ENCODE results near the gene CCNL2. TPM values are rescaled to one million over a fixed set of nuclear protein-coding genes. Genes with fewer than 3 reads are reported as not detected.
"Not testable (repeated sequence)": the region's sequence is repeated elsewhere in the genome, so short reads cannot be mapped to it uniquely, and the experiment has no call there.

CCNL2 gene
- total RNA-seq: 134 and 136 TPM in 2 replicates

- TF ChIP-seq, protein P1, sequence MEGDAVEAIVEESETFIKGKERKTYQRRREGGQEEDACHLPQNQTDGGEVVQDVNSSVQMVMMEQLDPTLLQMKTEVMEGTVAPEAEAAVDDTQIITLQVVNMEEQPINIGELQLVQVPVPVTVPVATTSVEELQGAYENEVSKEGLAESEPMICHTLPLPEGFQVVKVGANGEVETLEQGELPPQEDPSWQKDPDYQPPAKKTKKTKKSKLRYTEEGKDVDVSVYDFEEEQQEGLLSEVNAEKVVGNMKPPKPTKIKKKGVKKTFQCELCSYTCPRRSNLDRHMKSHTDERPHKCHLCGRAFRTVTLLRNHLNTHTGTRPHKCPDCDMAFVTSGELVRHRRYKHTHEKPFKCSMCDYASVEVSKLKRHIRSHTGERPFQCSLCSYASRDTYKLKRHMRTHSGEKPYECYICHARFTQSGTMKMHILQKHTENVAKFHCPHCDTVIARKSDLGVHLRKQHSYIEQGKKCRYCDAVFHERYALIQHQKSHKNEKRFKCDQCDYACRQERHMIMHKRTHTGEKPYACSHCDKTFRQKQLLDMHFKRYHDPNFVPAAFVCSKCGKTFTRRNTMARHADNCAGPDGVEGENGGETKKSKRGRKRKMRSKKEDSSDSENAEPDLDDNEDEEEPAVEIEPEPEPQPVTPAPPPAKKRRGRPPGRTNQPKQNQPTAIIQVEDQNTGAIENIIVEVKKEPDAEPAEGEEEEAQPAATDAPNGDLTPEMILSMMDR (IDR thresholded peaks at IDR 0.05; ENCODE audit: insufficient read depth, low read length, poor library complexity, severe bottlenecking): peak; percentile 54
- peak within 1 kb of the TSS; percentile 96 for H3K4me3 ChIP-seq (ENCODE audit: low read depth, low read length)
- H3K36me3 ChIP-seq (ENCODE audit: control insufficient read depth, insufficient read depth, low read length): peaks cover 10% of the 10 kb centered on the region
- H3K27me3 ChIP-seq (ENCODE audit: control insufficient read depth, insufficient read depth, low read length): no peaks in the 10 kb centered on the region
- DNase-seq (ENCODE audit: low read depth): peak; percentile 84
Measured at GRCh38 chr1:1399187-1399871, at the start of gene CCNL2. Gene CCNL2 (minus strand): TSS chr1:1399335. CDS start chr1:1399306, 29 bp downstream.

DNA sequence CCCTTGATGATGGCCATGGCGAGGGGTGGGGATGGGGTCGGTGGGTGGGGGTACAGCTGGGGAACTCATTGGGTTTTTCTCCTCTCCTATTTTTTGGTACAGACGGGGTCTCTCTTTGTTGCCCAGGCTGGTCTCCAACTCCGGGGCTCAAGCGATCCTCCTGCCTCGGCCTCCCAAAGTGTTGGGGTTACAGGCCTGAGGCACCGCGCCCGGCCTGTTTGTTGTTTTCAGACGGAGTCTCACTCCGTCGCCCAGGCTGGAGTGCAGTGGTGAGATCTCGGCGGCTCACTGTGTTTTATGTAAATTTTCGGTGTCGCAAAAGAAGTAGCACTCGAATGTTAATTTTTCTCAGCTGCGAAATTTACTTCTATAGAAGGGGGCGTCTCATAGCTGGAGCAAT is 47.5 kb upstream of the CCNL2 start:
- not testable (repeated sequence) for DNase-seq (ENCODE audit: low read depth); H3K36me3 ChIP-seq (ENCODE audit: control insufficient read depth, insufficient read depth, low read length); H3K4me3 ChIP-seq (ENCODE audit: low read depth, low read length); H3K27me3 ChIP-seq (ENCODE audit: control insufficient read depth, insufficient read depth, low read length)

DNA sequence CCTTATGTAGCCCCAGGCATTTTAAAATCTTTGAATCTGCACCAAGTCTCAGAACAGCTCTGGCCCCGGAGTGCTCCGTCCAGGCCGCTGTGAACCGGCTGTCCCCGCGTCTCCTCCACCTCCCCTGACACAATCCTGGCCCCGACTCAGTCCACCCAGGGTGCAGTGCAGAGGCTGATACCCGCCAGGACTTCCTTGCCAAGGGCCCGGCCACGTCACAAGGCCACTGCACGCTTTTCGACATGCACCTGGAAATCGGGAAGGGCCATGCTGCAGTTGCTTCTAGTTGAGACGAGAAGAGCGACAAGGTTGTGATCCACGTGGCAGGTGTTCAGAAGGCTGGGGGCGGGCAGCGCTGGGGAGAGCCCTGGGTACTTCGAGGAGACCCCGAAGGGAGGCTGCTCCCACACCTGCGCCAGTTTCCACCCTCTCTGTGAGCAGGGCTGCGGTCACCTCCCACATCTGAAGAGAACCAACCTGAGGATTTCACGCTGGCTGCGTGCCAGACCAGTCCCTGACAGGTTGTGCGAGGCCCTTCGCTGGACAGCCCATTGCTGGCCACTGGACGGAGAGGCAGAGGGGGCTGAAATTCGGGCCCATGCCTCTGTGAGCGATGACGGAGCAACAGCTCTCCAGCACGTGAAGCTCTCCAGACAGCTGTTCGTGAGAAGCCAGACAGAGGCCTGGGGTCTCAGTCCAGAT is 43.1 kb upstream of the CCNL2 start:
- no peaks in the 10 kb centered on the region for H3K36me3 ChIP-seq (ENCODE audit: control insufficient read depth, insufficient read depth, low read length)

DNA sequence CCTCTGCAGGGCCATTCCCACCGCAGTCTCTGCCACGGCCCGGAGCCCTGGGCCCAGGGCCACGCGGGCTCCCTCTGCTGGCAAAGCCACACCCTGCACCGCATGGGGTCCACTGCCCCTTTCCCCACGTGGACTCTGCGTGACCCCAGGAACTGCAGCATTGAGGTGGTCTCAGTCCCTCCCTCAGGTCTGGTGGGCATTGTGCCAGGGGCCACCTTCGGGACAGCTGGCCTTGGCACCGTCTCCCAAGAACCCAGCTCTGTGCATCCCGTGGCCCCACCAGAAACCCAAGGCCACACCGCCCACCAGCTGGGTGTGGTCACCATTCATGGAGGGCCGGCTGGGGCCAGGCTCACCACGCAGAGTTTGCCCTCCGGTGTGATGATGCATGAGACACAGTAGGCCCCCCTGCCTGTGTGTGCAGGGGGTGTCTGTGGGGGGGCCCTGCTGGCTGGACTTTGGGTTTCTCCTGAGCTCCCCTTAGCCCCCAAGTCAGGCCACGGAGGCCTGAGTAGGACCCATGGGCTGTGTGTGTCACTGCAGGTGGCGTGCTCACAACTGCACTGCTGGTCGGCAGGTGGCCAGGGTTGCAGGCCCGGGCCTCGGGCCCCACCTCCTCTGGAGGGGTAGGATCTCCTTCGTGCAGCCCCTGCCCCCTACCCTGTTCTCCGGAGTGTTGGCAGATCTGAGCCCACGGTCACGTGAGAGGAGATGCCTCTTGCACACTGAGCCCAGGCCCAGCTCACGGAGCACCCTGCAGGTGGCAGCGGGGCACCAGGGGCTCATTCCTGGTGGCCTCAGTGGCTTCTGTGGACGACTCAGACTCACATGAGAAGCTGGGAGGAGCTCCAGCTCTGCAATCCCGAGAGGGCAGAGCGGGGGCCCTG is 42.1 kb upstream of the CCNL2 start:
- Histone ChIP-seq H3K4me3 (ENCODE audit: low read depth, low read length) (no peak overlapping the region), H3K27me3 (ENCODE audit: control insufficient read depth, insufficient read depth, low read length) (peaks cover 2% of the 10 kb centered on the region), H3K36me3 (ENCODE audit: control insufficient read depth, insufficient read depth, low read length) (no peaks in the 10 kb centered on the region)
- TF ChIP-seq, protein P1 (IDR thresholded peaks at IDR 0.05; ENCODE audit: insufficient read depth, low read length, poor library complexity, severe bottlenecking): peak; percentile 90
- no peak for DNase-seq (ENCODE audit: low read depth)

More for the DNA sequence above, 43.1 kb upstream of the CCNL2 start:
- no peak for DNase-seq (ENCODE audit: low read depth)
- TF ChIP-seq, protein P1 (IDR thresholded peaks at IDR 0.05; ENCODE audit: insufficient read depth, low read length, poor library complexity, severe bottlenecking): no peak
- Histone ChIP-seq H3K4me3 (ENCODE audit: low read depth, low read length) (no peak overlapping the region), H3K27me3 (ENCODE audit: control insufficient read depth, insufficient read depth, low read length) (peaks cover 2% of the 10 kb centered on the region)

DNA sequence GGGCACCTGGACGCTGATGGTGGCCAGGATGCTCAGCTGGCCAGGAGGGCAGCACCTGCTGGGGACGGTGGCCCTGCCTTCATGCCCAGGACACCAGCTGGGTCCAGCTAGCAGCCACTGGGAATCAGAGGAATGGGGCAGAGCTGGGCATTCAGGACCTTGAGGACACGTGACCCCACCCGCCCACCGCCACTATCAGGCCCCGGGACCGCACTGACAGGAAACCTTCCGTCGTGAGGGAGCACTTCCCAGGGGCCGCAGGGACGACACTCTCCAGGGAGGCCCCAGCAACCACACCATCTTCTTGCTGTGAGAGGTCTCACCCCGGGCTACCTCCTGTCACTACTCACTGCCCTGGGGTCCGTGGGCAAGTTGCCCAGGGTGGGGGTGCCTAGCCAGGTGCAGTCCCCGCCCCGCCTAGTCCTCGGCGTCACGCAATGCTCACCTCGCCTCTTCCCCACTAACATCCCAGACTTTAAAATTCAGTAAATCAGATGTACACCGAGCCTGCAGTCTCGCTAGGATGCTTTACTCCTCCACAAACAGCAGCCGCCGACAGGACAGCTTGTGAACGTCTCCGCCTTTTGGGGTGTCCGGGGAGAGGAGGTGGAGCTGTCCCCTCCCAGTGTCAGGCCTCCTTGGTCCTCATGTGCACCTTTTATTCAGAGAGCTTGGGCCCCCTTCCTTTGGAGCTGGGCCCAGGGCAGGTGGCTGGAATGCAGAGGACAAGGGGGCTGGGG is 41.3 kb upstream of the CCNL2 start:
- Histone ChIP-seq H3K36me3 (ENCODE audit: control insufficient read depth, insufficient read depth, low read length) (no peaks in the 10 kb centered on the region), H3K27me3 (ENCODE audit: control insufficient read depth, insufficient read depth, low read length) (peaks cover 2% of the 10 kb centered on the region), H3K4me3 (ENCODE audit: low read depth, low read length) (no peak overlapping the region)
- DNase-seq (ENCODE audit: low read depth): no peak
- TF ChIP-seq, protein P1 (IDR thresholded peaks at IDR 0.05; ENCODE audit: insufficient read depth, low read length, poor library complexity, severe bottlenecking): no peak
